GM21528 (cell line): ENCODE results near the gene C20orf202.
"Not testable (repeated sequence)": the region's sequence is repeated elsewhere in the genome, so short reads cannot be mapped to it uniquely, and the experiment has no call there.

Experiments
- ATAC-seq: cut with Tn5 transposase; IDR thresholded peaks from one replicate; pipeline ENCODE4 v1.9.1; 2021; ENCODE audit warnings: mild to moderate bottlenecking, moderate library complexity; ENCODE audit not compliant: unreplicated experiment, low FRiP score

Gene C20orf202

DNA sequence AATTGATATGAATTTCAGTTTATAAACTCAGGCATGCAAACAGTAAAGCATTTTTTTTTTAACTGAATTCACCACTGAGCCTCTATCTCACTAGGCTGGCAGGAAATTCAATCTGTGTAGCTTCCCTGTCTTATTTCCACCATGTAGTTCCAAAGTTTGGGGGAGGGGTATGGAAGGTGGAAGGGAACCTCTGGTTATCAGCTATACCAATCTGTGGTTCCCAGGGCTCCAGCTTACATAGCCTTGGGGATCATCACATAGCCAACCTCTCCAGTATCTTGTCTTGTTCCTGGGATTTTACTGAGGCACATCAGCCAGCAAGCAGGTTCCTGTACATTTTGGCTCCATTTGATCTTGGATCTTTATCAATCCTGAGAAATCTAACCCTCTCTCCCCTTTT lies 38.2 kb downstream of the C20orf202 start:
- ATAC-seq = no peak

DNA sequence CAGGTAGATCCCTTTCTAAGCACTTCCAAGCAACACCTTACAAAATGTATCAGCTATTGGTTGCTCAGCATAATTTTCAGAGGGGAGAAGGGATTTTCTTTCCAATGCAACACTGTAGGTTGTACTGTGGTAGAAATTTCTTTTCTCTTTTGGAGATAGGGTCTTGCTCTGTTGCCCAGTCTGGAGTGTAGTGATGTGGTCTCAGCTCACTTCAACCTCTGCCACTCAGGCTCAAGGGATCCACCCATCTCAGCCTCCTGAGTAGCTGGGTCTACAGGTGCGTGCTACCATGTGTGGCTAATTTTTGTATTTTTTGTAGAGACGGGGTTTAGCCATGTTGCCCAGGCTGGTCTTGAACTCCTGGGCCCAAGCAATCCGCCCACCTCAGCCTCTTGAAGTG lies 38.8 kb downstream of the C20orf202 start:
- ATAC-seq = no peak

DNA sequence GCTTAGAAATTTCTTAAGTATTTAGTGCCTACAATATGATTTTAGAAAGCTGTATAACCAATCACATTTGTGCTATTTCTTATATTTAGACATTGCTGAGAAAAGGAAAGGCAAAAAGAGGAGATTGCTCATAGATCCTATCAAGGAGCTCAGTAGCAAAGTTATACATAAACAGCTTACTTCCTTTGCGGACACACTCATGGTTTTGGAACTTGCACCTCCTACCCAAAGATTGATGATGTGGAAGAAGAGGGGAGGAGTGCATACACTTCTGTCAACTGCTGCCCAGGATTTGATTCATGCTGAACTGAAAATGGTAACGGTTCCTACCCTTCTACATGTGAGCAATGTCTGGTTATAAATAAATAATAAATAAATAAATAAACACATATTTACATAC lies 39.3 kb downstream of the C20orf202 start:
- no peak for ATAC-seq

DNA sequence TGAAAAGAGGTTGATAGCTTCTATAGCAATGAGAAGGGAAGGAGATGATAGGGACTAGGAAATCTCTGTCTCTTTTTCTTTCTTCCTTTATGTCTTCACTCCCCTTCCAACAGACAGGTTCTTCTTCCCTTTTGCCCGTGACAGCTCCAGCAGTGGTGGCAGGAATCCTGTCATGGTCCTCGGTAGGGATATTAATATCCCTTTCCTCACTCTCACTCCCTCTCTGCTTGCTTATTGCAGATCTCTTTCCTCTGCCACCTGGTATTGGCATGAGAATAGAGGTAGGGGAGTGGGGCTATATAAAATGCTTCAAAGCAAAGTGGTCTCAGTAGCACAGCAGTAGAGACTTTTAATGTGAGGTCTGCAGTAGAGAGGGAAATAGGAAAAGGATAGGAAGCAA lies 42.3 kb downstream of the C20orf202 start:
- ATAC-seq = no peak

DNA sequence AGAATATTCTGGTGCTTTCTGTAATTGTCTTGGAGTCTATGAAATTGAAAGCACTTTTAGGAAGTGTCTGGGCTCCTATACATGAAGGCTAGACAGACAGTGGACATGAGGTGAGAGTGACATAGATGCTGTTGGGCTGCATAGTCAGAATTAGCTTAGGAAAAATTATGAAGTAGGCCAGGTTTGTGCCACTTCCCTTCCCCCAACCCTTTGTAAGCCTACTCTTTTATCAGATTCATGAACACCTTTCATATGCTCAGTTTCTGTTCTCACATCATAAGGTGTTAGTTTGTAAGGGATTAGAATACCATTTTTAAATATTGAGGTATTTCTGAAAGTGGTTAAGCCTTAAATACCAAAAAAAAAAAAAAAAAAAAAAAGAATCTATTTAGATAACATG lies 44.4 kb downstream of the C20orf202 start:
- ATAC-seq = no peak

DNA sequence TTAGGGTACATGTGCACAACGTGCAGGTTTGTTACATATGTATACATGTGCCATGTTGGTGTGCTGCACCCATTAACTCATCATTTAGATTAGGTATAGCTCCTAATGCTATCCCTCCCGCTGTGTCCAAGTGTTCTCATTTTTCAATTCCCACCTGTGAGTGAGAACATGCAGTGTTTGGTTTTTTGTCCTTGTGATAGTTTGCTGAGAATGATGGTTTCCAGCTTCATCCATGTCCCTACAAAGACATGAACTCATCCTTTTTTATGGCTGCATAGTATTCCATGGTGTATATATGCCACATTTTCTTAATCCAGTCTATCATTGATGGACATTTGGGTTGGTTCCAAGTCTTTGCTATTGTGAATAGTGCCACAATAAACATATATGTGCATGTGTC lies 47.0 kb downstream of the C20orf202 start:
- not testable (repeated sequence) for ATAC-seq

DNA sequence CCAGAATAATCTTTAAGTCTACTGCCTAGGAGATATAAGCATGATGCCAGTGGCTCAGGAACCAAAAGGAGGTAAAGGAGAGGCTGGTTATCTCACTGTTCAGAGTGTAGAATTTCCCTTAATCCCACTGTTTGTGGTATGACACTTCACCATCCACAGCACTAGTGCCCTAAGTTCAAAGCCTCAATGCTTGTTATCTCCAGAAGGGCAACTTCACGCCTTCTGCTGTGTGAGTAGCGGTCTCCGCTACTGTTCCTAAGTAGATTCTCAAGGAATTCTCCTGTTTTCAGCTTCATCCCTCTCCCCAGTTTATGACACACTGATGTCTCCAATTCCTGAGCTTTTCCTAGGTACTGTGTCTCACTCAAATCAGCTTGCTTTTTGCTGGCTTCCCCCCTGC lies 49.2 kb downstream of the C20orf202 start:
- ATAC-seq = no peak

DNA sequence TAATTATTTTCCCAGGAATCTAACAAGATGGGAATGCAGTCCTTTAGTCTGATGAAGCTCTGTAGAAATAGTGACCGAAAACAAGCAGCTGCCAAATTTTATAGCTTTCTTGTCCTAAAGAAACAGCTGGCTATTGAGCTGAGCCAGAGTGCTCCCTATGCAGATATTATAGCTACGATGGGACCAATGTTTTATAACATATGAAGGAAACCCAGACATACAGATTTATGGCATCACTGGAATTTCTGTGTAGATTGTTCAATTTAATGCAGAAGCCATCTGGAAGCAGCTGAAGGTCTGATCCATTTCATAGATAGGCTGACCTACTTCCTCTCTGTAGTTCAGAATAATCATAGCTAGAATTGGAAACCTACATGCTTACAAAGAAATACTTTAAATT lies 51.0 kb downstream of the C20orf202 start:
- no peak for ATAC-seq

DNA sequence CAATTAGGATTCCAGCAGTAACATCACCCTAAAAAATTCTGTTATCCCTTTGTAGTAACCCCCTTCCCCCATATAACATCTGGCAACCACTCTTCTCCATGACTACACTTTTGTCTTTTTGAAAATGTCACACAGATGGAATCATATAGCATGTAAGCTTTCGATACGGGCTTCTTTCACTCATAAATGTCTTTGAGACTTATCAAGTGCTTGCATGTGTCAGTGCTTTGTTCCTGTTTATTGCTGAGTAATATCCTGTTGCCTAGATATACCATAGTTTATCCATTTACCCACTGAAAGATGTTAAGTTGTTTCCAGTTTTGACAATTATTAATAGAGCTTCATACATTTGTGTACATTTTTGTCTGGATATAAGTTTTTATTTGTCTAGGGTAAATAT lies 52.4 kb downstream of the C20orf202 start:
- no peak for ATAC-seq
